HepG2 (cell line): Measurements from ENCODE around the gene CLDND2. TPM values are rescaled to one million over a fixed set of nuclear protein-coding genes. Genes with fewer than 3 reads are reported as not detected.
A peak's percentile ranks its signal among the peaks of the same experiment; 100 is the strongest.

Source experiments
- AGO1 ChIP-seq: fragments of 200-400 bp; formaldehyde crosslinking; IDR thresholded peaks from 2 replicates; pipeline ENCODE4 v1.6.1; 2017; ENCODE audit warnings: mild to moderate bottlenecking, low read depth, low read length, moderate library complexity; ENCODE audit not compliant: poor library complexity, severe bottlenecking
- ATF2 ChIP-seq: sonication (generic); formaldehyde crosslinking; IDR thresholded peaks from 2 replicates; pipeline ENCODE4 v1.4.0; 2020; ENCODE audit warnings: missing genetic modification reagents
- FOSL1 ChIP-seq: sonication (generic); formaldehyde crosslinking; IDR thresholded peaks from 2 replicates; pipeline ENCODE4 v1.9.0; 2021; ENCODE audit warnings: missing genetic modification reagents, borderline replicate concordance
- GPBP1L1 ChIP-seq: sonication (generic); formaldehyde crosslinking; IDR thresholded peaks from 2 replicates; pipeline ENCODE4 v1.5.0; 2020; ENCODE audit warnings: mild to moderate bottlenecking, missing genetic modification reagents
- HDAC1 ChIP-seq: sonication (generic); formaldehyde crosslinking; IDR thresholded peaks from 2 replicates; pipeline ENCODE4 v1.5.1; 2020; ENCODE audit warnings: mild to moderate bottlenecking, missing genetic modification reagents
- KIAA2018 ChIP-seq: sonication (generic); formaldehyde crosslinking; IDR thresholded peaks from 2 replicates; pipeline ENCODE4 v1.5.0; 2020; ENCODE audit warnings: mild to moderate bottlenecking, missing genetic modification reagents, borderline replicate concordance
- MAFG ChIP-seq: sonication (generic); formaldehyde crosslinking; IDR thresholded peaks from 2 replicates; pipeline ENCODE4 v1.5.1; 2020; ENCODE audit warnings: mild to moderate bottlenecking, missing genetic modification reagents
- SP2 ChIP-seq: sonication (generic); formaldehyde crosslinking; IDR thresholded peaks from 2 replicates; pipeline ENCODE4 v1.5.1; 2020; ENCODE audit warnings: mild to moderate bottlenecking, missing genetic modification reagents
- ZFP90 ChIP-seq: sonication (generic); formaldehyde crosslinking; IDR thresholded peaks from 2 replicates; pipeline ENCODE4 v1.8.0; 2022; ENCODE audit warnings: missing genetic modification reagents, mild to moderate bottlenecking, inconsistent platforms, borderline replicate concordance
- ZNF121 ChIP-seq: sonication (generic); formaldehyde crosslinking; IDR thresholded peaks from 2 replicates; pipeline ENCODE4 v1.5.0; 2020; ENCODE audit warnings: mild to moderate bottlenecking, missing genetic modification reagents
- ZNF598 ChIP-seq: sonication (generic); formaldehyde crosslinking; IDR thresholded peaks from 2 replicates; pipeline ENCODE4 v1.5.1; 2020; ENCODE audit warnings: mild to moderate bottlenecking, missing genetic modification reagents, borderline replicate concordance
- polyA plus RNA-seq, 8 experiments: library from polyadenylated mRNA; depleted of rRNA in 3 of 8; stranded (reverse) in 7 of 8; unstranded in 1 of 8; fragments of >200 nt; fragmentation: Illumina TruSeq in 4 of 8; extraction: Trizol in 4 of 8; gene quantifications; 2 replicates each; pipeline versions ENCODE4 v1.2.1 to v1.2.3, GENCODE V29; 2011 to 2016; ENCODE audit warnings: low read depth in 4 of 8, missing spikeins in 1 of 8, mixed read lengths in 1 of 8; ENCODE audit not compliant: insufficient read depth in 1 of 8
- total RNA-seq, 5 experiments: library from RNA; depleted of rRNA; stranded (reverse); fragments of >200 nt; fragmentation: Illumina TruSeq; extraction: Trizol; gene quantifications; 2 replicates each; pipeline ENCODE4 v1.2.3, GENCODE V29; 2016; ENCODE audit warnings: low read depth in 1 of 5
- TF ChIP-seq, protein P1 (sequence below): sonication (generic); formaldehyde crosslinking; IDR thresholded peaks from 2 replicates; pipeline ENCODE4 v1.4.0; 2020; ENCODE audit warnings: missing genetic modification reagents
- TF ChIP-seq, protein P2 (sequence below): sonication (generic); formaldehyde crosslinking; IDR thresholded peaks from 2 replicates; pipeline ENCODE4 v1.4.0; 2020; ENCODE audit warnings: mild to moderate bottlenecking, missing genetic modification reagents

Gene CLDND2
- total and polyA plus RNA-seq, 2 of the 13 experiments (the other 11 are each of a cell fraction or from before 2014, with no cell fraction given), result 0.84 to 1.8 TPM

DNA sequence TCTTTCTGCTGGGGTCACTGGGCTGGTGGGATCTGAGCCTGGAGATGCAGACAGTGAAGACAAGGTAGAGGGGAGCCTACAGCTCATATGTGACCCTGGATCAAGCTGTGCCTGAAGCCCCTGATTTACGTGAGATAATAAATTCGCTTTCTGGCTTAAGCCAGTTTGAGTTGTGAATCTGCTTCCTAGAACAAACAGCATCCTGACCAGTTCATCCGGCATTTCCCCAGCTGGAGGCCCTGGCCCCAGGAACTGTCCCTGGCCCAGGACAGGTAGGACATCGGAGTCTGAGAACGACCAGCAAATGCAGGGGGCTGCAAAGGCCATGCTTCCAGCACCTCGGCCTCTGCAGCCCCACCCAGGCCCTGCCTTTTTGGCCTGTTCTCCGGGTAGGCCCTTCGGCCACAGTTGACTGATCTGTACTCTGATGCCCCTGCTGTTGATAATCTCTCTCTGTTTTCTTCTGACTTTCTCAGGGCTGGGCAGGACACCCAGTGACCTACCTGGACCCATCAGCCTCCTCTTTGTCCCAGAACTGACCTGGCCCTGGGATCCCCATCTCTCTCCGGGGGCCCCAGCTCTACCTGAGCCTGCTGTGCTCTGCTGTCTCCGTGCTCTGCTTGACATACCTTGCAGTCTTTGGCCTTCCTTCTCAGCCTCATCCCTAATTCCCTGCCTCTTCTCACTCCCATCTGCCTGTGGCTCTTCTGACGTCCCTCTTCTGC is 17.4 kb downstream of the CLDND2 start (continued):
- TF ChIP-seq ATF2 (CRISPR knock-in tag) (0 out of 2 replicates have a peak, but pooled peaks have one; percentile 26), ZNF598 (no peak), KIAA2018 (CRISPR knock-in tag) (no peak), MAFG (CRISPR knock-in tag) (no peak), HDAC1 (CRISPR knock-in tag) (0 out of 2 replicates have a peak, but pooled peaks have one; percentile 9), FOSL1 (CRISPR knock-in tag) (no peak), SP2 (no peak), AGO1 (peak; percentile 46), GPBP1L1 (CRISPR knock-in tag) (no peak), ZFP90 (no peak), ZNF121 (CRISPR knock-in tag) (no peak)
- TF ChIP-seq, protein P1, sequence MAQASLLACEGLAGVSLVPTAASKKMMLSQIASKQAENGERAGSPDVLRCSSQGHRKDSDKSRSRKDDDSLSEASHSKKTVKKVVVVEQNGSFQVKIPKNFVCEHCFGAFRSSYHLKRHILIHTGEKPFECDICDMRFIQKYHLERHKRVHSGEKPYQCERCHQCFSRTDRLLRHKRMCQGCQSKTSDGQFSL (CRISPR knock-in tag), result no peak
- TF ChIP-seq, protein P2, sequence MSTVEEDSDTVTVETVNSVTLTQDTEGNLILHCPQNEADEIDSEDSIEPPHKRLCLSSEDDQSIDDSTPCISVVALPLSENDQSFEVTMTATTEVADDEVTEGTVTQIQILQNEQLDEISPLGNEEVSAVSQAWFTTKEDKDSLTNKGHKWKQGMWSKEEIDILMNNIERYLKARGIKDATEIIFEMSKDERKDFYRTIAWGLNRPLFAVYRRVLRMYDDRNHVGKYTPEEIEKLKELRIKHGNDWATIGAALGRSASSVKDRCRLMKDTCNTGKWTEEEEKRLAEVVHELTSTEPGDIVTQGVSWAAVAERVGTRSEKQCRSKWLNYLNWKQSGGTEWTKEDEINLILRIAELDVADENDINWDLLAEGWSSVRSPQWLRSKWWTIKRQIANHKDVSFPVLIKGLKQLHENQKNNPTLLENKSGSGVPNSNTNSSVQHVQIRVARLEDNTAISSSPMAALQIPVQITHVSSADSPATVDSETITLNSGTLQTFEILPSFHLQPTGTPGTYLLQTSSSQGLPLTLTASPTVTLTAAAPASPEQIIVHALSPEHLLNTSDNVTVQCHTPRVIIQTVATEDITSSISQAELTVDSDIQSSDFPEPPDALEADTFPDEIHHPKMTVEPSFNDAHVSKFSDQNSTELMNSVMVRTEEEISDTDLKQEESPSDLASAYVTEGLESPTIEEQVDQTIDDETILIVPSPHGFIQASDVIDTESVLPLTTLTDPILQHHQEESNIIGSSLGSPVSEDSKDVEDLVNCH (CRISPR knock-in tag), result no peak
